ENCODE measurements around the gene GEMIN2.
"Not testable (repeated sequence)": the region's sequence is repeated elsewhere in the genome, so short reads cannot be mapped to it uniquely, and the experiment has no call there.

The GEMIN2 gene

DNA sequence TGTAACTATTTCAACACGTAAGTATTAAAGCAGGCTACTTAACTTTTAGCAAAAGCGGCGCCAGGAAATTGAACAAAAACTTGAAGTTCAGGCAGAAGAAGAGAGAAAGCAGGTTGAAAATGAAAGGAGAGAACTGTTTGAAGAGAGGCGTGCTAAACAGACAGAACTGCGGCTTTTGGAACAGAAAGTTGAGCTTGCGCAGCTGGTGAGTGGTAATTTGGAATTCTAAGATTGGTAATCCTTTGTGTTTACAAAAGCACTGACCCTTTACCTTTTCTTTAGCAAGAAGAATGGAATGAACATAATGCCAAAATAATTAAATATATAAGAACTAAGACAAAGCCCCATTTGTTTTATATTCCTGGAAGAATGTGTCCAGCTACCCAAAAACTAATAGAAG is 64.9 kb downstream of the GEMIN2 start:
- DNase-seq, result no peak

DNA sequence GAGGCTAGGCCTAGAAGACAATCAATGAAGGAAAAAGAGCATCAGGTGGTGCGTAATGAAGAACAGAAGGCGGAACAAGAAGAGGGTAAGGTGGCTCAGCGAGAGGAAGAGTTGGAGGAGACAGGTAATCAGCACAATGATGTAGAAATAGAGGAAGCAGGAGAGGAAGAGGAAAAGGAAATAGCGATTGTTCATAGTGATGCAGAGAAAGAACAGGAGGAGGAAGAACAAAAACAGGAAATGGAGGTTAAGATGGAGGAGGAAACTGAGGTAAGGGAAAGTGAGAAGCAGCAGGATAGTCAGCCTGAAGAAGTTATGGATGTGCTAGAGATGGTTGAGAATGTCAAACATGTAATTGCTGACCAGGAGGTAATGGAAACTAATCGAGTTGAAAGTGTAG is 66.4 kb downstream of the GEMIN2 start:
- DNase-seq, result no peak

DNA sequence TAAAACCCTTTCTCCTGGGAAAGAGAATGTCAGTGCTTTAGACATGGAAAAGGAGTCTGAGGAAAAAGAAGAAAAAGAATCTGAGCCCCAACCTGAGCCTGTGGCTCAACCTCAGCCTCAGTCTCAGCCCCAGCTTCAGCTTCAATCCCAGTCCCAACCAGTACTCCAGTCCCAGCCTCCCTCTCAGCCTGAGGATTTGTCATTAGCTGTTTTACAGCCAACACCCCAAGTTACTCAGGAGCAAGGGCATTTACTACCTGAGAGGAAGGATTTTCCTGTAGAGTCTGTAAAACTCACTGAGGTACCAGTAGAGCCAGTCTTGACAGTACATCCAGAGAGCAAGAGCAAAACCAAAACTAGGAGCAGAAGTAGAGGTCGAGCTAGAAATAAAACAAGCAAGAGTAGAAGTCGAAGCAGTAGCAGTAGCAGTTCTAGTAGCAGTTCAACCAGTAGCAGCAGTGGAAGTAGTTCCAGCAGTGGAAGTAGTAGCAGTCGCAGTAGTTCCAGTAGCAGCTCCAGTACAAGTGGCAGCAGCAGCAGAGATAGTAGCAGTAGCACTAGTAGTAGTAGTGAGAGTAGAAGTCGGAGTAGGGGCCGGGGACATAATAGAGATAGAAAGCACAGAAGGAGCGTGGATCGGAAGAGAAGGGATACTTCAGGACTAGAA is 67.0 kb downstream of the GEMIN2 start:
- DNase-seq, result no peak

DNA sequence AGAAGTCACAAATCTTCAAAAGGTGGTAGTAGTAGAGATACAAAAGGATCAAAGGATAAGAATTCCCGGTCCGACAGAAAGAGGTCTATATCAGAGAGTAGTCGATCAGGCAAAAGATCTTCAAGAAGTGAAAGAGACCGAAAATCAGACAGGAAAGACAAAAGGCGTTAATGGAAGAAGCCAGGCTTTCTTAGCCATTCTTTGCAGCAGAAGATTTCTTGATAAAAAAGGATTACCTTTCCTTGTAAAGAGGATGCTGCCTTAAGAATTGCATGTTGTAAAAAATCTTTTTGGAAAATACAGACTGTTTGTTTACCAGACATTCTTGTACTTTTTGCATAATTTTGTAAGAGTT is 67.5 kb downstream of the GEMIN2 start:
- no peak for DNase-seq

DNA sequence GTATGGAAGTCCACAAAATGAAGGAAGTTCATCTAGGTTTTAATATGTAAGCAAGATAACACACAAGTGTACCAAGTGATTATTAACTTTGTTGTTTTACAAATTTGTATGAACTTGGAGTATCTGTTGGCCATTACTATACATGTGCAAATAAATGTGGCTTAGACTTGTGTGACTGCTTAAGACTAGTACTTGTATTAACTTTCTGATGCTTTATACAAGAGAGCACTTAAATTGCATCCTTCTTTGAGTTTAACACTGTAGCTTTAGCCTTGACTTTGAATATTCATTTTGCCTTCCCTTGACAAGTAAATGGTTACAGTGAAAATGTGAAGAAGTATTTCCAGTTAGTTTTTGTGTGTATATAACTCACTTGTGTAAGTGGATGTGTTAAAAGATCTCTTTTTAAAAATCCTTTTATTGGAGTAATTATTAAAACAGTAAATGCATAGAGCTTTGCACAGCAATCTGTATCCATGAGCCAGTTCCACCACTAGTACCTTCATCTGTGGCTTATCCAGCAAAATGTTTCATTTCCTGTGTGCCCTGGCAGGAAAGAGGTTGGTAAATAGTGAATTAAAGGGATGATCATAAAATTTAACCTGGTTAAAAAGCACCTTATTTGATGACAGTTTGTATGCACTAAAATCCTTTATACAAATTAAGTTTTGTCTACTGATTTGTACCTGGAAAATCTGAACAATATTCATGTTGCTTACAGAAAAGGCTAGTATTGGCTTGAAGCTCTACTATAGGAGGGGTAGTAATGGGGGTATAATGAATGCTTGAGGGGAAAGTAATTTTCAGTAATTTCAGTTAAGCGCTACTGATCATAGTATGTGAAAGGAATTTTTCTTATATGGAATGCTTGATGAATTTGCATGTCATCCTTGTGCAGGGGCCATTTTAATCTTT is 68.9 kb downstream of the GEMIN2 start:
- no peak for DNase-seq

DNA sequence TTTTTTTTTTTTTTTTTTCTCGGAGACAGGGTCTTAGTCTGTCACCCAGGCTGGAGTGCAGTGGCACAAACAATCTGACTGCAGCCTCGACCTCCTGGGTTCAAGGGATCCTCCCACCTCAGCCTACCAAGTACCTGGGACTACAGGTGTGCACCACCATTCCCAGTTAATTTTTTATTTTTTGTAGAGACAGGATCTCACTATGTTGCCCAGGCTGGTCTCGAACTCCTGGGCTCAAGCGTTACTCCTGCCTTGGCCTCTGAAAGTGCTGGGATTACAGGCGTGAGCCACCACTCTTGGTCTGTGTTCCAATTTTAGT is 69.5 kb downstream of the GEMIN2 start:
- not testable (repeated sequence) for DNase-seq

DNA sequence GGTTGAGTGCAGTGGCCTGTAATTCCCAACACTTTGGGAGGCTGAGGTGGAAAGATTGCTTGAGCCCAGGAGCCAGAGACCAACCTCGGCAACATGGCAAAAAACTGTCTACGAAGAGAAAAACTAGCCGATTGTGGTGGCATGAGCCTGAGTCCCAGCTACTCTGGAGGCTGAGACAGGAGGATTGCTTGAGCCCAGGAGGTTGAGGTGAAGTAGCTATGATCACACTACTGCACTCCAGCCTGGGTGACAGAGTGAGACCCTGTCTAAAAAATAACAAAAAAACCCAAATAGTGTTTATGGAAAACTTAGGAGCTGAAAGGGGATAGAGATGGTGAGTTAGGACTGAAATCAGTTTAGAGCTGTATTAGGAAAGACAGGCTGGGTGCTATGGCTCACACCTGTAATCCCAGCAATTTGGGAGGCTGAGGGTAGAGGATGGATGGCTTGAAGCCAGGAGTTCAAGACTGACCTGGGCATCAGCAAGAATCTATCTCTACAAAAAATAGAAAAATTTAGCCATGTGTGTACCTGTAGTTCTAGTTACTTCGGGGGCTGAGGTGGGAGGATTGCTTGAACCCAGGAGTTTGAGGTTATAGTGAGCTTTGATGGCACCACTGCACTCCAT is 70.6 kb downstream of the GEMIN2 start:
- no peak for DNase-seq

DNA sequence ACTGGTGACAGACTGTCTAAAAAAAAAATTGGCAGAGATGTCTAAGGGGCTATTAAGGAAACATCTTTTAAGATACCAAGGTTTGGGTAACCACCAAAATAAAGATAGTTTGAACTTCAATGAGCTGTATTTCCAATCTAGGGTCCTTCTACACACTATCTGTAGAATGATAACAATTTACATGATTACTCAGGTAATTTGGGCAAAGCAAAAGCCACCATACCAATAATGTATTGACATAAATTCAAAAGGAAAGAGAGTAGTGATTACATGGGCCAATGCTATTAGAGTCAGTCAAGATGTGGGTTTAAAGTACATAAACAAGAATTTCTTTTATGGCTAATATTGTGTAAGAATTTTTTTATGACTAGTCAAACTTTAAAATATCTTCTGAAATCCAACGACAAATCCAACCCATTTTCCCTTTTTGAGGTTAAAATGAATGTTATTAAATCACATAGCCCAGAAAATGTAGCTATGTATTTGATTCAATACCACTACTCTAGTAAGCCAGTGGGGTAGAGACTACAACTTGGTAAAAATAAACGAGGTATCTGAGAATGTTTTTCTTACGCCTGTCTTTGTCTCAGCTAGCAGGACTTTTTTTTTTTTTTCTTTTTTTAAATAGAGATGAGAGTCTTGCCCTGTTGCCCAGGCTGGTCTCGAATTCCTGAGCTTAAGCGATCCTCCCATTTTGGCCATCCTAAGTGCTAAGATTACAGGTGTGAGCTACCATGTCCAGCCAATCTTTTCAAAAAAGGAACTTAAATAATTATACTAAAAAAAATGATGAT is 71.3 kb downstream of the GEMIN2 start:
- no peak for DNase-seq

All from central memory CD4-positive, alpha-beta T cell (primary cell).